ENCODE results near the gene C19orf33. TPM values are rescaled to one million over a fixed set of nuclear protein-coding genes. Genes with fewer than 3 reads are reported as not detected.

The C19orf33 gene
- total and polyA plus RNA-seq, 9 of the 15 experiments (the other 6 are each of a cell fraction or from before 2014, with no cell fraction given), result 3.2 TPM; not detected in 8

GRCh38 chr19:38277549-38277948 is 26.5 kb upstream of the C19orf33 start (continued):
- TF ChIP-seq ARID3B (CRISPR knock-in tag; IDR thresholded peaks at IDR 0.05; ENCODE audit: borderline replicate concordance), result no peak
- TF ChIP-seq NR2C2 (CRISPR knock-in tag; IDR thresholded peaks at IDR 0.05), result no peak
- no peak for TF ChIP-seq NR2C2 (tag; IDR thresholded peaks at IDR 0.05)
- TF ChIP-seq ZNF431 (CRISPR knock-in tag; IDR thresholded peaks at IDR 0.05), result no peak
- no peak for TF ChIP-seq TAF1 (IDR thresholded peaks at IDR 0.05; ENCODE audit: control insufficient read depth, extremely low read depth, insufficient read depth, low read length, severe bottlenecking)
- no peak for TF ChIP-seq TEAD4 (IDR thresholded peaks at IDR 0.05; ENCODE audit: low read length)
- no peak for TF ChIP-seq TEAD4 (CRISPR knock-in tag; IDR thresholded peaks at IDR 0.05; ENCODE audit: borderline replicate concordance)
- TF ChIP-seq ZNF311 (CRISPR knock-in tag; IDR thresholded peaks at IDR 0.05), result no peak
- no peak for TF ChIP-seq ZNF592 (IDR thresholded peaks at IDR 0.05)
- no peak for TF ChIP-seq ZNF347 (CRISPR knock-in tag; IDR thresholded peaks at IDR 0.05; ENCODE audit: low read depth)
- TF ChIP-seq MTA3 (IDR thresholded peaks at IDR 0.05; ENCODE audit: borderline replicate concordance), result no peak
- no peak for TF ChIP-seq NONO (IDR thresholded peaks at IDR 0.05; ENCODE audit: low read depth in 2 of 2, low read length in 1 of 2)
- no peak for TF ChIP-seq L3MBTL2 (IDR thresholded peaks at IDR 0.05)

Measured in K562 (cell line).